ENCODE results near the gene CEP76. TPM values are rescaled to one million over a fixed set of nuclear protein-coding genes. Genes with fewer than 3 reads are reported as not detected.

The CEP76 gene
- total RNA-seq, 1 experiment from 2014 or later: 26.4 TPM

GRCh38 chr18:12699747-12700146, 2.8 kb downstream of the CEP76 start:
- peaks cover 15% of the 10 kb centered on the region for H3K4me1 Mint-ChIP-seq (ENCODE audit: low read depth, unreplicated experiment)
- Histone ChIP-seq H3K27me3 (replicated peaks; ENCODE audit: control insufficient read depth, insufficient read depth, low read length) (no peaks in the 10 kb centered on the region), H3K9me3 (no peaks in the 10 kb centered on the region), H3K4me1 (peaks cover 25% of the 10 kb centered on the region), H3K36me3 (ENCODE audit: control insufficient read depth, insufficient read depth, low read length) (peaks cover 1% of the 10 kb centered on the region; the same call in 1 of the 2 replicates), H3K4me3 (ENCODE audit: low read depth, low read length) (no peak overlapping the region)
- DNase-seq: no peak
- ChIA-PET POLR2A (no interaction called here), CTCF (no interaction called here)
- intact Hi-C loops (cut with micrococcal nuclease; ENCODE audit: unreplicated experiment): no loop called here
- H3K36me3 Mint-ChIP-seq (ENCODE audit: insufficient read depth, unreplicated experiment): peaks cover 57% of the 10 kb centered on the region
- no peak overlapping the region for H3K27ac Mint-ChIP-seq (ENCODE audit: unreplicated experiment)
- no peak overlapping the region for H3K4me3 Mint-ChIP-seq (ENCODE audit: unreplicated experiment)
- H3K9me3 Mint-ChIP-seq (ENCODE audit: unreplicated experiment): no peaks in the 10 kb centered on the region
- no peaks in the 10 kb centered on the region for H3K27me3 Mint-ChIP-seq (ENCODE audit: insufficient read depth, unreplicated experiment)
- TF ChIP-seq, protein P1, sequence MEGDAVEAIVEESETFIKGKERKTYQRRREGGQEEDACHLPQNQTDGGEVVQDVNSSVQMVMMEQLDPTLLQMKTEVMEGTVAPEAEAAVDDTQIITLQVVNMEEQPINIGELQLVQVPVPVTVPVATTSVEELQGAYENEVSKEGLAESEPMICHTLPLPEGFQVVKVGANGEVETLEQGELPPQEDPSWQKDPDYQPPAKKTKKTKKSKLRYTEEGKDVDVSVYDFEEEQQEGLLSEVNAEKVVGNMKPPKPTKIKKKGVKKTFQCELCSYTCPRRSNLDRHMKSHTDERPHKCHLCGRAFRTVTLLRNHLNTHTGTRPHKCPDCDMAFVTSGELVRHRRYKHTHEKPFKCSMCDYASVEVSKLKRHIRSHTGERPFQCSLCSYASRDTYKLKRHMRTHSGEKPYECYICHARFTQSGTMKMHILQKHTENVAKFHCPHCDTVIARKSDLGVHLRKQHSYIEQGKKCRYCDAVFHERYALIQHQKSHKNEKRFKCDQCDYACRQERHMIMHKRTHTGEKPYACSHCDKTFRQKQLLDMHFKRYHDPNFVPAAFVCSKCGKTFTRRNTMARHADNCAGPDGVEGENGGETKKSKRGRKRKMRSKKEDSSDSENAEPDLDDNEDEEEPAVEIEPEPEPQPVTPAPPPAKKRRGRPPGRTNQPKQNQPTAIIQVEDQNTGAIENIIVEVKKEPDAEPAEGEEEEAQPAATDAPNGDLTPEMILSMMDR (IDR thresholded peaks at IDR 0.05; ENCODE audit: insufficient read depth in 1 of 2, low read depth in 1 of 2, low read length in 1 of 2, severe bottlenecking in 1 of 2, unreplicated experiment in 1 of 2): no peak
- no TSS peak for BruUV-seq (replicated peaks)

DNA sequence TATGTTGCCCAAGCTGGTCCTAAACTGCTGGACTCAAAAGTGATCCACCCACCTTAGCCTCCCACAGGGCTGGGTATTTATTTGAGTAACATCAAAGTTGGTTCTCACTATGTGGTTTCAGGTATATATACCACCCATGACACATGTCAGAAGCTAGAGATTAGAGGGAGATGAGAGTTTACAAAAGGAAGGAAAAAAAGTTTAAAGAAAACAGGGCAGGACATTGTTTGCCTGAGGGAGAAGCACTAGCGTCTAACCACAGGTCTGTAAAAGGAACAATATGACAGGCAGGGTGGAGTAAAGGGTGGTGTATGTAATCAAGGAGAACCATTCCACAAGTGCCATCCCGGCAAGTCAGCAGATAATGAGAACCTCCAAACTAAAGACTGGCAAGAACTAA, 8.5 kb downstream of the CEP76 start:
- Mint-ChIP-seq H3K27me3 (ENCODE audit: insufficient read depth, unreplicated experiment) (no peaks in the 10 kb centered on the region), H3K36me3 (ENCODE audit: insufficient read depth, unreplicated experiment) (peaks cover 55% of the 10 kb centered on the region), H3K9me3 (ENCODE audit: unreplicated experiment) (no peaks in the 10 kb centered on the region), H3K4me1 (ENCODE audit: low read depth, unreplicated experiment) (peaks cover 16% of the 10 kb centered on the region), H3K4me3 (ENCODE audit: unreplicated experiment) (no peak overlapping the region), H3K27ac (ENCODE audit: unreplicated experiment) (peak overlapping the region; percentile 29)
- ChIA-PET POLR2A (no interaction called here), CTCF (interaction anchor here (0.7 kb wide), 1 partner anchor 176 kb away, joined by 3 read pairs; no protein-coding TSS in a partner anchor)
- H3K4me1 ChIP-seq: peaks cover 15% of the 10 kb centered on the region
- no peak overlapping the region for H3K4me3 ChIP-seq (ENCODE audit: low read depth, low read length)
- no TSS peak for BruUV-seq (replicated peaks)
- H3K9me3 ChIP-seq: no peaks in the 10 kb centered on the region
- H3K27me3 ChIP-seq (replicated peaks; ENCODE audit: control insufficient read depth, insufficient read depth, low read length): no peaks in the 10 kb centered on the region
- intact Hi-C loops (cut with micrococcal nuclease; ENCODE audit: unreplicated experiment): no loop called here
- TF ChIP-seq, protein P1 (IDR thresholded peaks at IDR 0.05; ENCODE audit: insufficient read depth in 1 of 2, low read depth in 1 of 2, low read length in 1 of 2, severe bottlenecking in 1 of 2, unreplicated experiment in 1 of 2): no peak
- peaks cover 1% of the 10 kb centered on the region; the same call in 1 of the 2 replicates for H3K36me3 ChIP-seq (ENCODE audit: control insufficient read depth, insufficient read depth, low read length)
- DNase-seq: no peak

DNA sequence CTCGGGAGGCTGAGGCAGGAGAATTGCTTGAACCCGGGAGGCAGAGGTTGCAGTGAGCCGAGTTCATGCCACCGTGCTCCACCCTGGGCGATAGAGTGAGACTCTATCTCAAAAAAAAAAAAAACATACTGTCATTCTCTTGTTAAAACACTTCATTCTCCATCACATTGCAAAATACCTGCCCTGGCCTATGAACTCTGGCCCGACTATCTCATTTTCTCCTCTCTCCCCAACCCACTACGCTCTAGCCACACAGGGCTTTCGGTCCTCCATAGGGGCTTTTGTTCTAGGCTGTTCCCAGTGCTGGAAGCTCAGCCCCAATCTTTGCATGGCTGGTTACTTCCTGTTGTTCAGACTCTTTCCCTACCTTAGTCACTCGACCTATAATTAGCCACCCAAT, 10.3 kb downstream of the CEP76 start:
- Histone ChIP-seq H3K9me3 (no peaks in the 10 kb centered on the region), H3K4me1 (peaks cover 6% of the 10 kb centered on the region; the same call in 1 of the 2 replicates), H3K36me3 (ENCODE audit: control insufficient read depth, insufficient read depth, low read length) (peaks cover 1% of the 10 kb centered on the region; the same call in 1 of the 2 replicates), H3K27me3 (replicated peaks; ENCODE audit: control insufficient read depth, insufficient read depth, low read length) (no peaks in the 10 kb centered on the region), H3K4me3 (ENCODE audit: low read depth, low read length) (no peak overlapping the region)
- no TSS peak for BruUV-seq (replicated peaks)
- POLR2A ChIA-PET: no interaction called here
- Mint-ChIP-seq H3K9me3 (ENCODE audit: unreplicated experiment) (no peaks in the 10 kb centered on the region), H3K4me3 (ENCODE audit: unreplicated experiment) (no peak overlapping the region), H3K27me3 (ENCODE audit: insufficient read depth, unreplicated experiment) (no peaks in the 10 kb centered on the region), H3K27ac (ENCODE audit: unreplicated experiment) (peak overlapping the region; percentile 14), H3K4me1 (ENCODE audit: low read depth, unreplicated experiment) (peaks cover 16% of the 10 kb centered on the region), H3K36me3 (ENCODE audit: insufficient read depth, unreplicated experiment) (peaks cover 40% of the 10 kb centered on the region)
- intact Hi-C loops (cut with micrococcal nuclease; ENCODE audit: unreplicated experiment): no loop called here
- CTCF ChIA-PET: interaction anchor here (0.7 kb wide), 1 partner anchor 233 kb away, joined by 4 read pairs; no protein-coding TSS in a partner anchor
- TF ChIP-seq, protein P1 (IDR thresholded peaks at IDR 0.05; ENCODE audit: insufficient read depth in 1 of 2, low read depth in 1 of 2, low read length in 1 of 2, severe bottlenecking in 1 of 2, unreplicated experiment in 1 of 2): no peak
- no peak for DNase-seq

Measured in Caco-2 (cell line).